Fibroblast of pulmonary artery (primary cell): ENCODE results near the gene ADH1C.
"Not testable (repeated sequence)": the region's sequence is repeated elsewhere in the genome, so short reads cannot be mapped to it uniquely, and the experiment has no call there.

Experiments used
- DNase-seq: peaks from one replicate; pipeline ENCODE4 v3.0.0-alpha.2; 2010; ENCODE audit warnings: low read depth
- H3K4me3 ChIP-seq: replicated peaks from 2 replicates; pipeline ENCODE4 v1.5.1; 2011; ENCODE audit warnings: low read depth, mild to moderate bottlenecking, control low read depth, low read length, moderate library complexity
- TF ChIP-seq, protein P1 (sequence below): IDR thresholded peaks from 2 replicates; pipeline ENCODE4 v1.5.1; 2011; ENCODE audit warnings: mild to moderate bottlenecking, control low read depth, low read length, inconsistent platforms; ENCODE audit errors: missing control alignments

Gene ADH1C

DNA sequence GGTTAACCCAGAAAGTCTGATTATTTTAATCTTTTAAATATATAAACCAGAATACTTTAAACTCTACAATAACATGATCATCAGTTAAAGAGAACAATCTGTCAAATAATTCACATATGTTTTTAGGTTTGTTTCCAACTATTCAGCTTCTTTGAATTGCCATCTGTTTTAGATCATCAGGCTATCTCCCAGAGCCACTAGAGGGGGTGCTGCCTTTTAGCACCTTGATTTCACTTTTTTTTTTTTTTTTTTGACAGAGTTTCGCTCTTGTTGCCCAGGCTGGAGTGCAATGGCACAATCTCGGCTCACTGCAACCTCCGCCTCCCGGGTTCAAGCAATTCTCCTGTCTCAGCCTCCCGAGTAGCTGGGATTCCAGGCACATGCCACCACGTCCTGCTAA is 24.8 kb upstream of the ADH1C start:
- H3K4me3 ChIP-seq, DNase-seq: not testable (repeated sequence)
- TF ChIP-seq, protein P1, sequence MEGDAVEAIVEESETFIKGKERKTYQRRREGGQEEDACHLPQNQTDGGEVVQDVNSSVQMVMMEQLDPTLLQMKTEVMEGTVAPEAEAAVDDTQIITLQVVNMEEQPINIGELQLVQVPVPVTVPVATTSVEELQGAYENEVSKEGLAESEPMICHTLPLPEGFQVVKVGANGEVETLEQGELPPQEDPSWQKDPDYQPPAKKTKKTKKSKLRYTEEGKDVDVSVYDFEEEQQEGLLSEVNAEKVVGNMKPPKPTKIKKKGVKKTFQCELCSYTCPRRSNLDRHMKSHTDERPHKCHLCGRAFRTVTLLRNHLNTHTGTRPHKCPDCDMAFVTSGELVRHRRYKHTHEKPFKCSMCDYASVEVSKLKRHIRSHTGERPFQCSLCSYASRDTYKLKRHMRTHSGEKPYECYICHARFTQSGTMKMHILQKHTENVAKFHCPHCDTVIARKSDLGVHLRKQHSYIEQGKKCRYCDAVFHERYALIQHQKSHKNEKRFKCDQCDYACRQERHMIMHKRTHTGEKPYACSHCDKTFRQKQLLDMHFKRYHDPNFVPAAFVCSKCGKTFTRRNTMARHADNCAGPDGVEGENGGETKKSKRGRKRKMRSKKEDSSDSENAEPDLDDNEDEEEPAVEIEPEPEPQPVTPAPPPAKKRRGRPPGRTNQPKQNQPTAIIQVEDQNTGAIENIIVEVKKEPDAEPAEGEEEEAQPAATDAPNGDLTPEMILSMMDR, result peak; percentile 42

DNA sequence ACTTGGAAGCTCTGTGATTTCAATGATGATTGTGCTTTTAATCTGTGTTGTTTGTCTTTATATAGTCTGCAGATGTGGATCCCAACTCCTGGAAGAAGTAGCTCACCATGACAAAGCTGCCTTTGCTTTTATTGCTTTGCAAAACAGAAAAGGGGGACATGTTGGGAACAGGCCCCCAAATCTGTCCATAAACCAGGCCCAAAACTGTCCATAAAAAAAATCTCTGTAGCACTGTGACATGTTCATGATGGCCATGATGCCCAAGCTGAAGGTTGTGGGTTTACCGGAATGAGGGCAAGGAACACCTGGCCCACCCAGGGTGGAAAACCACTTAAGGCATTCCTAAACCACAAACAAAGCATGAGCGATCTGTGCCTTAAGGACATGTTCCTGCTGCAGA is 19.9 kb upstream of the ADH1C start:
- H3K4me3 ChIP-seq, DNase-seq: not testable (repeated sequence)

DNA sequence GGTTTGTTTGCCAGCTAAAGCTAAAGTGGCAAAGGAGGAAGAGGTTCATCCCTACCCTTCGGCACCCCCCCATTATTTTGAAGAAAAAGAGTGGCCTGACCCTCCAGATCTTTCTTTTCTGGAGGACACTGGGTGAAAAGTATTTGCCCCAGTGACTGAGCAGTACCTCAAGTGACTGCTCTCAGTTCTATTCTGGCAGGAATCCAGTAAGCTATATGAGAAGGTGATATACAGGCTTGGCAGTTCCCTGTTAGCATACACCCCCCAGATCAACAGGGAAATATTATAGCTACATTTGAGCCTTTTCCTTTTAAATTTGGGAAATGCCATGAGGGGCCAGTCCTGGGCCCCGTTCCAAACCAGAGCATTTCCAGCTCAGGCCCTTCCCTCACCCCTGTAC is 15.3 kb upstream of the ADH1C start:
- not testable (repeated sequence) for H3K4me3 ChIP-seq, DNase-seq

DNA sequence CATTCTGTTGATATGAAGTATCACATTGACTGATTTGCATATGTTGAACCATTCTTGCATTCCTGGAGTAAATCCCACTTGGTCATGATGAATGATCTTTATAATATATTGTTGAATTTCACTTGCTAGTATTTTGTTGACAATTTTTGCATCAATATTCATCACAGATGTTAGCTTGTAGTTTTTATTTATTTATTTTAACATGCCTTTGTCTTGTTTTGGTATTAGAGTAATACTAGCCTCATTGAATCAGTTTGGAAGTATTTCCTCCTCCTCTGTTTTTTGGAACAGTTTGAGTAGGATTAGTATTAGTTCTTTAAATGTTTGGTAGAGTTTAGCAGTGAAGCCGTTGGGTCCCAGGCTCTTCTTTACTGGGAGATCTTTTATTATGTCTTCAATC is 13.9 kb upstream of the ADH1C start:
- TF ChIP-seq, protein P1, result no peak
- DNase-seq, result no peak
- H3K4me3 ChIP-seq, result no peak overlapping the region

DNA sequence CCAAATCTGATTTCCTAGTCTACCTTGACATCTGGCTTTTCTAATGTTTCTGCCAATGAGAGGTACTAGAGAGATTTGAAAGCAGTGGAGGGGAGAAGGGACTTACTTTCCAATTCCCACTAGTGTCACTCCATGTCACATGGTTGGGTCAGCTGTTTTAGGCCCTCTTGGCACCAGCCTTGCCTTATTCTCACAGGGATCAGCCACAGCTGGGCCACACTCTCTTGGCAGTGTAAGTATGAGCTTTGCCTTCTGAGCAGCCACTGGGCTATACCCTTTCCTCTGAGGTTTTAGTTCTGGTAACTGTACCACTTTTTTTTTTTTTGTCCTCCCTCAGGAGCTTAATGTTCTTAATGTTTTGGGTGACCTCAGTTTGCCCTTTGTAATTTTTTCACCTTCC is 10.2 kb upstream of the ADH1C start:
- H3K4me3 ChIP-seq, result no peak overlapping the region
- DNase-seq, result no peak
- TF ChIP-seq, protein P1, result no peak

DNA sequence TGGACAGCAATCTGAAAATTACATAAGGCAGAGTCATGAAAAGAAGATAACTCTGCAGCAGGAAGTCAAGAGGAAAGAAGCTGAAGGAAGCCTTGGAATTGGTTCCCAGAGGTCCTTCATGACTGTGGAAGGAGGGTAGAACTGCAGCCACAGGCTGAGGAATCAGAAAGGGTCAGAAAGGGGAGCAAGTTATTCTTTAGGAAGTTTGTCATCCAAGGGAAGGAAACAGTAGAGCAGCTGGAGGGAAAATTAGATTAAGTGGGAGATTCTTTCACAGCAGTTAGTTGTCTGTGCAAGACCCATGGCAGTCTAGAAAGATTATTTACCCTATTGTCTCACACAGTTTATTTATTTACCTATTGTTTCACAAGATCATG is 9.3 kb upstream of the ADH1C start:
- TF ChIP-seq, protein P1, result no peak
- DNase-seq, result no peak
- H3K4me3 ChIP-seq, result no peak overlapping the region

DNA sequence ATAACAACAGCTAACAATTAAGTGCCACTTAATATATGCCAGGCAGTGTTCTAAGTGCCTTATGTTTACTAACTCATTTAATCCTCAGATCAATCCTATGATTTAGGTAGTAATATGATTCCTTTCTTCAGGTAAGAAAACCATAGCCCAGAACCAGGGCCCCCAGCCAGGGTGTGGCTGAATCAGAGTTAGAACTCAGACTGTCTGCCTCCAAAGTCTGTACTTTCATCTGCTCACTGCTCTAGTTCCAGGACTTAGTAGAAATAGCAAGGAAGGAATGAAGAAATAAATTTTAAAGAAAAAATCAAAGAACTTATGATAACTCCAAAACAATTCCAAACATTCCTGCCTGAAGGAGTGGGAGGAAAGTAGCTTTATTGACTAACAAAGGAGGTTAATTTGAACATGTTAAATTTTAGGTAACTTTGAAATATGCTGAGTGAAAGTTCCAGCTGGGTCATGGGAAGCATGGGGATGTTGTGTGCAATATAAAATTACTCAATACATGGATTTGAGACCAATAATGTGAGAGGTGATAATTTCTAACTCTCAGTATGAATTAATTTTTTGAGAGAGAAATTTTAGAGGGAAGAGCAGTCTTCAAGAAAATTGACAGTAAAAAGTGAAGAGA is 8.8 kb upstream of the ADH1C start:
- no peak overlapping the region for H3K4me3 ChIP-seq
- TF ChIP-seq, protein P1, result no peak
- no peak for DNase-seq

DNA sequence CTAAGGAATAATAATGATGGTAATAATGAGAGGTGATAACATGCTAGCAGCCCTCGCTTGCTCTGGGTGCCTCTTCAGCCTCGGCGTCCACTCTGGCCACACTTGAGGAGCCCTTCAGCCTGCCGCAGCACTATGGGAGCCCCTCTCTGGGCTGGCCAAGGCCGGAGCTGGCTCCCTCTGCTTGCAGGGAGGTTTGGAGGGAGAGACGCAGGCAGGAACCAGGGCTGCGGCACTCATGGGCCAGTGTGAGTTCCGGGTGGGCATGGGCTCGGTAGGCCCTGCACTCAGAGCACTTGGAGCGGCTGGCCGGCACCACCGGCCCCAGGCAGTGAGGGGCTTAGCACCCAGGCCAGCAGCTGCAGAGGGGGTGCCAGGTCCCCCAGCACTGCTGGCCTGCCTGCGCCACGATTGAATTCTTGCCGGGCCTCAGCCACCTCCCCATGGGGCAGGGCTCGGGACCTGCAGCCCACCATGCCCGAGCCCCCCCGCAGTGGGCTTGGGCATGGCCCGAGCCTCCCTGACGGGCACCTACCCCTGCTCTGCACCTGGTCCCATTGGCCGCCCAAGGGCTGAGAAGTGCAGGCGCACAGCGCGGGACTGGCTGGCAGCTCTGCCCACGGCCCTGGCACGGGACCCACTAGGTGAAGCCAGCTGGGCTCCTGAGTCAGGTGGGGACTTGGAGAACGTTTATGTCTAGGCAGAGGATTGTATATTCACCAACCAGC is 7.1 kb upstream of the ADH1C start:
- TF ChIP-seq, protein P1, result no peak
- no peak overlapping the region for H3K4me3 ChIP-seq
- no peak for DNase-seq
